ENCODE measurements around the gene SORCS1.

SORCS1 gene

GRCh38 chr10:106652279-106652678, 512.2 kb downstream of the SORCS1 start:
- TF ChIP-seq, protein P1, sequence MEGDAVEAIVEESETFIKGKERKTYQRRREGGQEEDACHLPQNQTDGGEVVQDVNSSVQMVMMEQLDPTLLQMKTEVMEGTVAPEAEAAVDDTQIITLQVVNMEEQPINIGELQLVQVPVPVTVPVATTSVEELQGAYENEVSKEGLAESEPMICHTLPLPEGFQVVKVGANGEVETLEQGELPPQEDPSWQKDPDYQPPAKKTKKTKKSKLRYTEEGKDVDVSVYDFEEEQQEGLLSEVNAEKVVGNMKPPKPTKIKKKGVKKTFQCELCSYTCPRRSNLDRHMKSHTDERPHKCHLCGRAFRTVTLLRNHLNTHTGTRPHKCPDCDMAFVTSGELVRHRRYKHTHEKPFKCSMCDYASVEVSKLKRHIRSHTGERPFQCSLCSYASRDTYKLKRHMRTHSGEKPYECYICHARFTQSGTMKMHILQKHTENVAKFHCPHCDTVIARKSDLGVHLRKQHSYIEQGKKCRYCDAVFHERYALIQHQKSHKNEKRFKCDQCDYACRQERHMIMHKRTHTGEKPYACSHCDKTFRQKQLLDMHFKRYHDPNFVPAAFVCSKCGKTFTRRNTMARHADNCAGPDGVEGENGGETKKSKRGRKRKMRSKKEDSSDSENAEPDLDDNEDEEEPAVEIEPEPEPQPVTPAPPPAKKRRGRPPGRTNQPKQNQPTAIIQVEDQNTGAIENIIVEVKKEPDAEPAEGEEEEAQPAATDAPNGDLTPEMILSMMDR (IDR thresholded peaks at IDR 0.05; ENCODE audit: low read depth, low read length): no peak
- DNase-seq (ENCODE audit: low read depth in 2 of 2): no peak
- no peak overlapping the region for H3K4me3 ChIP-seq (replicated peaks in 1 of 2; ENCODE audit: low read depth in 2 of 2, low read length in 2 of 2)

DNA sequence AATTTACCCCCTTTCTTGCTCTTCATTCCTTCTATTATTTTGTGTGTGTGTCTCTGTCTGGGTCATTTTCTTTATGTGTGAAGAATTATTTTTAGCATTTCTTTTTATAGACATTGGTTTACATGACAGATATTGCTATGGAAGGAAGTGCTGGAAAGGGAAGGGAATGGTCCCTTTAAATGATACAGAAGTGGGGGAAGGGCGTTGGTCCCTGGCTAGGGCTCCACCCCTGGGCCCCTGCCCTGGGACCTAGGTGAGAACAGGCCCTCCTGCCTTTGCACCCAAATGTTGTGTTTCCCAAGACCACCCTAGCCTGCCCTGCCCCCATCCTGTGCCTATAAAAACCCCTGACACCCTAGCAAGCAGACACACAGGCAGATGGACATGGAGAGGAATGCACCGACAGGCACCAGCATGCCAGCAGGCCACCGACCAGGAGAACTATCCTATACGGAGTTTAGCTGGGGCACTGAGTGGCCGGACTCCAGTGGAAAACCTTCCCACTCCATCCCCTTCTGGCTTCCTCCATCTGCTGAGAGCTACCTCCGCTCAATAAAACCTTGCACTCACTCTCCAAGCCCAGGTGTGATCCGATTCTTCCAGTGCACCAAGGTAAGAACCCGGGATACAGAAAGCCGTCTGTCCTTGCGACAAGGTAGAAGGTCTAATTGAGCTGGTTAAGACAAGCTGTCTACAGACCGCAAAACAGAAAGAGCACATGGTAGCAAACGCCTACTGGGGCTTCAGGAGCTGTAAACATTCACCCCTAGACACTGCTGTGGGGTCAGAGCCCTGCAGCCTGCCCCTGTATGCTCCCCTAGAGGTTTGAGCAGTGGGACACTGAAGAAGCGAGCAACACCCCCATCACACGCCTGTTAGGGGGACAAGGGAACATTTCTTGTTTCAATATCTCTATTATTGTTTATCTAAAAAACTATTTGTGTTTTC, 515.7 kb downstream of the SORCS1 start:
- no peak for DNase-seq (ENCODE audit: low read depth in 2 of 2)
- TF ChIP-seq, protein P1 (IDR thresholded peaks at IDR 0.05; ENCODE audit: low read depth, low read length): no peak
- H3K4me3 ChIP-seq (replicated peaks in 1 of 2; ENCODE audit: low read depth in 2 of 2, low read length in 2 of 2): no peak overlapping the region

GRCh38 chr10:106643473-106643872, 521.0 kb downstream of the SORCS1 start:
- no peak for DNase-seq (ENCODE audit: low read depth in 2 of 2)
- H3K4me3 ChIP-seq (replicated peaks in 1 of 2; ENCODE audit: low read depth in 2 of 2, low read length in 2 of 2): no peak overlapping the region
- TF ChIP-seq, protein P1 (IDR thresholded peaks at IDR 0.05; ENCODE audit: low read depth, low read length): no peak

- DNase-seq (ENCODE audit: low read depth in 2 of 2): no peak
- H3K4me3 ChIP-seq (replicated peaks in 1 of 2; ENCODE audit: low read depth in 2 of 2, low read length in 2 of 2): no peak overlapping the region
- TF ChIP-seq, protein P1 (IDR thresholded peaks at IDR 0.05; ENCODE audit: low read depth, low read length): no peak
These were observed 526.6 kb downstream of the SORCS1 start for GRCh38 chr10:106637873-106638272.

DNA sequence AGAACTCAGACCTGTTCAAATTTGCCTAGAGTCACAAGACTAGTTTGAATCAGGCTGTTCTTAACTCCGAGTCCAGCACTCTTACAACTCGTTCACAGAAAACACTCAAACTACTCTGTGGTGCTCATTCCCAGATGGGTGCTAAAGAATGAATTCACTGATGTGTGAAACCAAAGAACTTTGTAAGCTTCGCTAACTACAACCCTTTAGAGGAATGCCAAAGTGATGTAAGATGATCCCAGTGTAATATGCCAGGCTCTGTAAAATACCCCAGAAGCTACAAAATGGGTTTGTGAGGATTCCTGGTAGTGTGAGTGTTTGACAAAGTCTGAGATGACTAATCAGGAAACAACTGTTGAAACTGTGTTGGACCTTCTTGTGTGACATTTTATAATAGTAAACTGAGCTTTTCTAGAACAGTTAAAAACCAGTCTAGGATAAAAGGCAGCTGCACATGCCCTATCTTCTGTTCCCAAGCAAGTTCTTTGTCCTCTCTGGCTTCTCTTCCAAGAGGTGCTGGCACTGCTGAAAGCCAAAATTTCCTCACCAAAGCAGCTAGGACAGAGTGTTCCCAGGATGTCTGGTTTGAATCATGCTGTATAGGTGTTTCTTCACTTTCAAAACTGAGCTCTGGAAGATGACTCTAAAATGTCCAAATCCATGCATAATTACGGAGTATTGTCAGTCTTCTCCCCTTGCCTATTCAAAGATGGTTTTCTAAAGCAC, 527.6 kb downstream of the SORCS1 start:
- TF ChIP-seq, protein P1 (IDR thresholded peaks at IDR 0.05; ENCODE audit: low read depth, low read length): no peak
- DNase-seq (ENCODE audit: low read depth in 2 of 2): peak in 1 of 2 donors; percentile 5
- H3K4me3 ChIP-seq (replicated peaks in 1 of 2; ENCODE audit: low read depth in 2 of 2, low read length in 2 of 2): no peak overlapping the region

GRCh38 chr10:106635947-106636346, 528.6 kb downstream of the SORCS1 start:
- TF ChIP-seq, protein P1 (IDR thresholded peaks at IDR 0.05; ENCODE audit: low read depth, low read length): no peak
- DNase-seq (ENCODE audit: low read depth in 2 of 2): no peak
- H3K4me3 ChIP-seq (replicated peaks in 1 of 2; ENCODE audit: low read depth in 2 of 2, low read length in 2 of 2): no peak overlapping the region
